Activated CD4-positive, alpha-beta T cell treated with anti-CD3 and anti-CD28 coated beads for 24 hours (primary cell): ENCODE results near the gene FOLR2.

Experiments used
- DNase-seq, 2 donors: peaks; one replicate each; pipeline ENCODE4 v3.0.0-alpha.2; 2020; ENCODE audit warnings: low read depth in 2 of 2

FOLR2 gene

DNA sequence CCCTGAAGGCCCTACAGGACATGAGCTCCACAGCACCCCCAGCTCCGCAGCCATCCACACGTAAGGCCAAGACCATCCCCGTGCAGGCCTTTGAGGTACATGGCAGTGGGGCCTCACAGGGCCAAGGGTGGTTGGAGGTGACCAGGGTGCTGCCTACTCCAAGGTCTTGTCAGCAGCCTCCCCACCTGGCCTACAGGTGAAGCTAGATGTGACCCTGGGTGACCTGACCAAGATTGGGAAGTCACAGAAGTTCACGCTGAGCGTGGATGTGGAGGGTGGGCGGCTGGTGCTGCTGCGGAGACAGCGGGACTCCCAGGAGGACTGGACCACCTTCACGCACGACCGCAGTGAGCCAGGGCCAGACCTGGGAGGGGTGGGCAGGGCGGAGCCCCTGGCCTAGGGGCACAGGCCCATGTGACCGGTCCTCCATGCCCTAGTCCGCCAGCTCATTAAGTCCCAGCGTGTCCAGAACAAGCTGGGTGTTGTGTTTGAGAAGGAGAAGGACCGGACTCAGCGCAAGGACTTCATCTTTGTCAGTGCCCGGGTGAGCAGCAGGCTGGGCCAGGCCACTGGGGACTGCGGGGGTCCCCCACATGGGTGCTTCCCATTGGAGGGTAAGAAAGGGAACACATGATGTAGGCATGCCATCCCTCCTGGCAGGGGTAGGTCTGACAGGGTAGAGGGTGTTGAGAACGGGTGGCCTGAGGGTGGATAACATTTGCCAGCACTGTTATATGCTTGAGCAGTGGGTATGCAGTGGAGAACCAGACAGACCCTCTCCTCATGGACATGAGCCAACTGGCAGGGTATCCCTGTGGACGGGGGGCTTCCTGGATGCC, 13.6 kb downstream of the FOLR2 start:
- no peak for DNase-seq

DNA sequence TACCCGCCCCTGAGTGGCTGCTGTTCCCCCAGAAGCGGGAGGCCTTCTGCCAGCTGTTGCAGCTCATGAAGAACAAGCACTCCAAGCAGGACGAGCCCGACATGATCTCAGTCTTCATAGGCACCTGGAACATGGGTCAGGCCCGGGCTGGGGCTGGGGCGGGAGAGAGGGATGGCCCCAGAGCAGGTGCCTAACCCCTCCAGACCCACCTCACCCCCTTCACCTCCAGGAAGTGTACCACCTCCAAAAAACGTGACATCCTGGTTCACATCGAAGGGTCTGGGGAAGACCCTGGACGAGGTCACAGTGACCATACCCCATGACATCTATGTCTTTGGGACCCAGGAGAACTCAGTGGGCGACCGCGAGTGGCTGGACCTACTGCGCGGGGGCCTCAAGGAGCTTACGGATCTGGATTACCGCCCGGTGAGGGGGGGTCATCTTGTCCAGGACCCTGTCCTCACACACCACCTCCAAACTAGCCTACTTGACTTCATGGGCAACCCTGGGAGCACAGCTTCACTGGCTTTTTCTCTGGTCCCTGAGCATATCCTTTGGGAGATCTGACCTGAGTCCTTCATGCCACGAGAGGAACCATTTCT, 14.3 kb downstream of the FOLR2 start:
- DNase-seq = no peak

DNA sequence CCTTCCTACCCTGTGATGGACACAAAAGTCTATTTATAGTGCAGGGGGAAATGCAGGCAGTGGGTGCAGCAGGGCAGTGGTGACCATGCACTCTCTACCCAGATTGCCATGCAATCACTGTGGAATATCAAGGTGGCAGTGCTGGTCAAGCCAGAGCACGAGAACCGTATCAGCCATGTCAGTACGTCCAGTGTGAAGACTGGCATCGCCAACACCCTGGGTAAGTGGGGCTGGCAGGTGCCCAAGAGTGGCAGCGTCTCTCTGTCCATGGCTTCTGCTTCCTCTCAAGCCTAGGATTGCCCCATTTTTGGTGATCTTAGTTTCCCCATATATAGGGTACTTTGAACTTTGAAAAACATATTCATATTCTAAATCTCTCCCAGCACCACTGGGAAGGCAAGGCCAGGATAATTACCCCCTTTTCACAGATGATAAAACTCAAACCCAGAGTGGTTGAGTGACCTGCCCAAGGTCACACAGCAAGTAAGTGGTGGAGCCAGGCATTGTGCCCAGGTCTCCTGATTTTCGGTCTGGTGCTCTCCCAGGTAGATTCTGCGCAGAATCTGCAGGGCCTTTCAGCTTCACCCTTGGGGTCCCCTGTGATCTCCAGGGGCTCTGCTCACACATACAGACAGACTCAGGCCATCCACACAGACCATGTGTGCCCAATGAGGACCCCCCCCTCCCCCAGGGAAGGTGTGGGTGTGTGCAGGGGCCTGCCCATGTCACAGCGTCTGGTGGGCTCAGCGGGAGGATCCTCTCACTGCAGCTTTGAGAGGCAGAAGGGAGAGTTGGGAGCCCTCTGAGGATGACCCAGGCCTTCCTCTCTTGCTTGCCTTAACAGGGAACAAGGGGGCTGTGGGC, 15.0 kb downstream of the FOLR2 start:
- DNase-seq = no peak

DNA sequence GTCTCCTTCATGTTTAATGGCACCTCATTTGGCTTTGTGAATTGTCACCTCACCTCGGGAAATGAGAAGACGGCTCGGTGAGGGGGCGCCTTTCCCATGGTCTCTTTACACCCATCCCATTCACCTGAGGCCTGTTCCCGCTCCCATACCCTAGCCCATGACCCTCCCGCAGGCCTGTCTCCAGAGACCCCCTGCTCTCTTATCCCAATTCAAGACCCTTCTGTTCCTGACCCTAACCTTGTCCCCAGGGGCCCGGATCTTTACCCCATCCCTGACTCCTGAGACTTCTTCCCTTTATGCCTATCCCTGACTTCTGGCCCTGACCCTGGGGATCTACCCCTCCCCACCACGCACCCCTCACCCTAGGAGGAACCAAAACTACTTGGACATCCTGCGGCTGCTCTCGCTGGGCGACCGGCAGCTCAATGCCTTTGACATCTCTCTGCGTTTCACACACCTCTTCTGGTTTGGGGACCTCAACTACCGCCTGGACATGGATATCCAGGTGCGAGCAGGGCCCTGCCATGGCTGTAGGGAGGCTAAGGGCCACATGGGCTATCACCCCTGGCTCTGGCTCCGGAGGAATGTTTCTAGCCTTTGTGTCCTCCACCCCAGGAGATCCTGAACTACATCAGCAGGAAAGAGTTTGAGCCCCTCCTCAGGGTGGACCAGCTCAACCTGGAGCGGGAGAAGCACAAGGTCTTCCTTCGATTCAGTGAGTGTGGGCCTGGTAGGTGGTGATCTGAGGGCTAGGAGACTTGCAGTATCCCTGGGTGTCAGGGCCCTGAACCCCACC, 15.9 kb downstream of the FOLR2 start:
- DNase-seq = no peak

DNA sequence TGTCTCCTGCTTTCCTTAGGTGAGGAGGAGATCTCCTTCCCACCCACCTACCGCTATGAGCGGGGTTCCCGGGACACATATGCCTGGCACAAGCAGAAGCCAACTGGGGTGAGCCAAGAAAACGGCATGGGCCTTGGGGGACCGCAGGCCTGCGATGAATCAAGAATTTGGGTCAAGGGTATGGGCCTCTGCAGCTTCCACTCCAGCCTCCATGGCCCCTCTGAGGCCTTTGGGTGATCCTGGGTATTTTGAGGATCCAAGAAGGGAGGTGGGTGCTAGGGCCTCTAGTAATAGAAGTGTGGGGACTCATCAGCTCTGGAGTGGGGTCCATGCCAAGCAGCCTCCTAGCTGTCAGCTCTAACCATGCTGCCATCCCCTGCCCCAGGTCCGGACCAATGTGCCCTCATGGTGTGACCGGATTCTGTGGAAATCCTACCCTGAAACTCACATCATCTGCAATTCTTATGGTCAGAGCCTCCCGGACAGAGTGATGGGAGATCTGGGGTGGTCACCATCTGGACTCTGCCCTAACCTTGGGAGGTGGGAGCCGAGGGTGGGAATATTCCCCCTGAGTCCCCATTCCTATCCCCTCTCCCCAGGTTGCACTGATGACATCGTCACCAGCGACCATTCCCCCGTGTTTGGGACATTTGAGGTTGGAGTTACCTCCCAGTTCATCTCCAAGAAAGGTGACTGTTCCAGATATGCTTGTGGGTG, 16.6 kb downstream of the FOLR2 start:
- no peak for DNase-seq

DNA sequence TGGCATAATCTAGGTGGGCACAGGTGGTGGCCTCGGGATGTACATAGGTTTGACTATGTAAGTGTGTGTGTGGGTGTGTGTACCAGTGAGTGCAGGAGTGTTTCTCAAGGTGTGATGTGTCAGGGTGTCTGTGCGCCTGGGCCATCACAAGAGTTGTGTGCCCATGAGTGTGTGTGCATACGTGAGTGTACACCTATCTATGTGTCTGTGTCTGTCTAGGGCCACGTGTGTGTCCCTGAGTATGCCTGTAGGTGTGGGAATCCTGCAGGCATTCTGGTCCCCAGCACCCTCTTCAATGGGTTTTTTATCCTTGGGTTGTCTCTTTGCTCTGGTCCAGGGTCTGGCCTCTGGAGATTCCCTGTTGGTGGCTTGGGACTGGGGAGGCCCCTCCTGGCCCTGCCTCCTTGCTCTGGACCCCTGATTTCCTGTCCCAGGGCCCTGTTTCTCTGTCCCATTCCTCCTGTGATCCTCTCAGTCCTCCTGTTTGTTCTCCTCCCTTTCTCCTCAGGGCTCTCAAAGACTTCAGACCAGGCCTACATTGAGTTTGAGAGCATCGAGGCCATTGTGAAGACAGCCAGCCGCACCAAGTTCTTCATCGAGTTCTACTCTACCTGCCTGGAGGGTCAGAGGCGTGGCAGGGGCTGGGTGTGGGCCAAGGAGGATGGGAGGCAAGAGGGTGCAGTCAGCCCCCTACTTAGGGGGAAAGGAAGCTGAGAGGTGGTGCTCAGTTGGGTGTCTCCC, 17.3 kb downstream of the FOLR2 start:
- DNase-seq = no peak

DNA sequence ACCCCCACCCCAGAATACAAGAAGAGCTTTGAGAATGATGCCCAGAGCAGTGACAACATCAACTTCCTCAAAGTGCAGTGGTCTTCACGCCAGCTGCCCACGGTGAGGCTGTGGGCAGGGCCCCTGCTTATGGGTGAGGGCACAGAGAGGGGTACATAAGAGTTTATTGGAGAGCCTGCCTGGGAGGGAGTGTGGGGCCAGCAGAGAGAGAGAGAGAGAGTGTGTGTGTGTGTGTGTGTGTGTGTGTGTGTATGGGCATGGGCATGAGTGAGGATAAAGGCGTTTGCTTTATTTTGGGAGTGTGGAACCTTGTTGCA, 17.9 kb downstream of the FOLR2 start:
- no peak for DNase-seq

DNA sequence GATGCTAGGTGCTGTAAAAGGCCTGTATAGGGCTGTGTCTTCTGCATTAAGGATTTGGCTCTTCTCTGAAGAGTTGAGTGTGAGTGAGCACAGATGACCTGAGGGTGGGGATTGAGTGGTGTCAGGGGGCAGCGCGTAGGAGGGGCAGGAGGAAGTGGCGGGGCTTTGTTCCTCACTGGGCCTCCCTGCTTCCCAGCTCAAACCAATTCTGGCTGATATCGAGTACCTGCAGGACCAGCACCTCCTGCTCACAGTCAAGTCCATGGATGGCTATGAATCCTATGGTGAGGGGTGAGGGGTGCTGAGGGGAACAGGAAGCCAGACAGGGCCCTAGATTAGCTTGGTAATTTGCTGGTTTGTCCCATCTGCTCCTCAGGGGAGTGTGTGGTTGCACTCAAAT, 18.3 kb downstream of the FOLR2 start:
- DNase-seq = no peak

DNA sequence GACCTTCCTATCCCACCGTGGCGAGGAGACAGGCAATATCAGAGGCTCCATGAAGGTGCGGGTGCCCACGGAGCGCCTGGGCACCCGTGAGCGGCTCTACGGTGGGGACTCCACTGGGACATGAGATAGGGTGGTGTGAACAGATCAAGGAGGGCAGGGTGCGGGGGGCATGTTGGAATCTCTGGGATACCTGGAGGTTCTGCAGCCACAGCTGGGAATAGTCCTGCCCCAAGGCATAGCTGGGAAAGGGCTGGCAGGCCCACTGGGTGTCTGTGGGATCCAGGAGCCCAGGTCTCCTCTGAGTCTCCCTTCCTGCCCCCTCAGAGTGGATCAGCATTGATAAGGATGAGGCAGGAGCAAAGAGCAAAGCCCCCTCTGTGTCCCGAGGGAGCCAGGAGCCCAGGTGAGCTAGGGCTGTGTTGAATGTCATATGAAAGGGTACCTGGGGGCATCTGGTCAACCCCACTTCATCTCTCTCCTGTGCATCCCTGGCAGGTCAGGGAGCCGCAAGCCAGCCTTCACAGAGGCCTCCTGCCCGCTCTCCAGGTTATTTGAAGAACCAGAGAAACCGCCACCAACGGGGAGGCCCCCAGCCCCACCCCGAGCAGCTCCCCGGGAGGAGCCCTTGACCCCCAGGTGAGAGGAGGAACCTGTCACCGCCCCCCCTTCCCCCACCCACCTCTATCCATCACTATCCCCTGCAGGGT, 18.9 kb downstream of the FOLR2 start:
- DNase-seq = no peak

DNA sequence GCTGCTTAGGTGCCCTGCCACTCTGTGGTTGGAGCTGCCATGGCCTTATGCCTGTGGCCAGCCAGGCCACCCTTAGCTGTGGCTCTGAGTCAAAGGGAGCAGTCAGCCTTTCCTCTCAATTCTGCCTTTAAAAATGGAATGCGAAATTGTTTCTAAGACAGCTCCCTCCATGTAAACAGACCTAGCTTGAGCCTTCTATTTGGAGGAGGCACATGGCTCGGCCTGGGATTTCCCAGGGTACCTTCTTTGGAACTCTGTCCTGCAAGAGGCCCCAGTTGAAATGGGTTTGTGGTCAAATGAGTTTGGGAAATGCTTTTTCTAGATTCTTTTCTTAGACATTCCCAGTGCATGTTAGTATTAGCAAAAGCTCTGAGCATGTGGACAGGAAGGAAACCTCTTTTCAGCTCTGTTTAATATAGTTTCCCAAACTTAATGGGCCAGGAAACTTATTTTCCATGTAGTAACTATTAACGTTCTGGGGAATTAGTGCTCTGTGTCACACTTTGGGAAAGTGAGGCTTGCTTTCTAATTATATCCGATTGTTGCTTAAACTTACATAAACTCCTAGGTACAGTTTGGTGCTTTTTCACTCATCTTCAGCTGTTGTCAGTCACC, 19.6 kb downstream of the FOLR2 start:
- DNase-seq = no peak

DNA sequence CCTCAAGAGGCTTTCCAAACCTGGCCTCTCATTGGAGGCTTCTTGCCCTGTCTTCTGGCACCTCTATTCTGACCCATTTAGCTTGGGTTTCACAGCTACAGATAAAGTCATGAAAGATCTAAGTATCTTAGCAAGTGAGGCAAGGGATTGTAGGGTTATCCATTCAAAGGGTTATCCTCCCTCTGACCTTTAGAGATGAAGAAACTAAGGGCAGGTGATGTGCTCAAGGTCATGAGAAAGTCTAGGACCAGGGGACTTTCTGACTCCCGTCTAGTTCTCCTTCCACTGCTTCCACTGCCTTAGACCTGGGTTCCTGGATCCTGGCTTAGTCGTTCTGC, 20.1 kb downstream of the FOLR2 start:
- no peak for DNase-seq

DNA sequence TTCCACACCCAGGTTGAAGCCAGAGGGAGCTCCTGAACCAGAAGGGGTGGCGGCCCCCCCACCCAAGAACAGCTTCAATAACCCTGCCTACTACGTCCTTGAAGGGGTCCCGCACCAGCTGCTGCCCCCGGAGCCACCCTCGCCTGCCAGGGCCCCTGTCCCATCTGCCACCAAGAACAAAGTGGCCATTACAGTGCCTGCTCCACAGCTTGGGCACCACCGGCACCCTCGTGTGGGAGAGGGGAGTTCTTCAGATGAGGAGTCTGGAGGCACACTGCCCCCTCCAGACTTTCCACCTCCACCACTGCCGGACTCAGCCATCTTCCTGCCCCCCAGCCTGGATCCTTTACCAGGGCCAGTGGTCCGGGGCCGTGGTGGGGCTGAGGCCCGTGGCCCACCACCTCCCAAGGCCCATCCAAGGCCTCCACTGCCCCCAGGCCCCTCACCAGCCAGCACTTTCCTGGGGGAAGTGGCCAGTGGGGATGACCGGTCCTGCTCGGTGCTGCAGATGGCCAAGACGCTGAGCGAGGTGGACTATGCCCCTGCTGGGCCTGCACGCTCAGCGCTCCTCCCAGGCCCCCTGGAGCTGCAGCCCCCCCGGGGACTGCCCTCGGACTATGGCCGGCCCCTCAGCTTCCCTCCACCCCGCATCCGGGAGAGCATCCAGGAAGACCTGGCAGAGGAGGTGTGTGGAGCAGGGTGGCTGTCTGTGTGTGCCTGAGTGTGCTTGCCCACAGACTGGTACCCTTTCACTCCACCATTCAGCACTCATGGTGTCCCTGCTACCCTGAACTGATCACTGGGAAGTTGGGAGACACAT, 20.7 kb downstream of the FOLR2 start:
- no peak for DNase-seq

DNA sequence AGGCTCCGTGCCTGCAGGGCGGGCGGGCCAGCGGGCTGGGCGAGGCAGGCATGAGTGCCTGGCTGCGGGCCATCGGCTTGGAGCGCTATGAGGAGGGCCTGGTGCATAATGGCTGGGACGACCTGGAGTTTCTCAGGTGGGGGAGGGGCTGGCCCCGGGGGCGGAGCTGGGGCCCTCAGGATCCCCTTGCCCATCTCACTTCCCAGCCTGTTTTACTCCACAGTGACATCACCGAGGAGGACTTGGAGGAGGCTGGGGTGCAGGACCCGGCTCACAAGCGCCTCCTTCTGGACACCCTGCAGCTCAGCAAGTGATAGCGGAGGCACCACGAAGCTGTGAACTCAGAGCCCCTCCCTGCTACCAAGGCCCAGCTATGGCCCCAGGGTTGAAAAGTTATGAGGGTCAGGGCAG, 21.5 kb downstream of the FOLR2 start:
- no peak for DNase-seq

DNA sequence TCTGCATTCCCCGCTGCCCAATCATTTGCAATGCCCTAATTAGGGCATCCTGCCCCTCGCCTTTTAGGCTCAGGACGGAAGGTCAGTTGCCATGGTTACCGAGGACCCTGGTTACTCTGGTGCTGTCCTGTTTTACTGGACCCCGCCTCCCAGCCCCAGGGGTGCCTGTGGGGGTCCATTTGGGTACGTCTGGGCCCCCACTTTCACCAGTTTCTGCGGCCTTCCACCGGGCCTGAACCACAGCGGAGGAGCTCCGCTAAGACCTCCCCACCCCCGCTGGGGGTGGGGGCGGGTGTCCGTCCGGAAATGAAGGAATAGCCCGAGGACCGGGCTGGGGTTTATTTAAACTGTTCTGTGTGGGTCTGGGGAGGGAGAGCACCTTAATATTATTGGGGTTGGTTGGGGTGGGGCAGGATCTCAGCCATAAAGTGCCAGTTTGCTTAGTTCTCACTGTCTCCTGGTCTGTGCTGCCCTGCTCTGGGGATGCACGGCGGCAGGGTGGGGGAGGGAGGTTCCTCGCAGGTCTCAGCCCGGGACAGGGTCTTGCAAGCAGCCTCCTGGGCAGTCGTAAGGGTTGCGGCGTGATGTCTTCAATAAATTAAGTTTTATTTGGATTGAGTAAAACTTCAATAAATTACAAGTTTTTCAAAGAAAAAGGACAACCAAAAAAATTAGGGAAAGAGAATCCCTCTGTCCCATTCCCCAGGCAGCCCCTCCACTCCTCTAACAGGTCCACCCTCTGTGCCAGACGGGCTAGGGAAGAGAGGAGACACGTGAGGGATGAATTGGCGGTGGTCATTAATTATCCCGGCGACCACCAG, 22.1 kb downstream of the FOLR2 start:
- no peak for DNase-seq

DNA sequence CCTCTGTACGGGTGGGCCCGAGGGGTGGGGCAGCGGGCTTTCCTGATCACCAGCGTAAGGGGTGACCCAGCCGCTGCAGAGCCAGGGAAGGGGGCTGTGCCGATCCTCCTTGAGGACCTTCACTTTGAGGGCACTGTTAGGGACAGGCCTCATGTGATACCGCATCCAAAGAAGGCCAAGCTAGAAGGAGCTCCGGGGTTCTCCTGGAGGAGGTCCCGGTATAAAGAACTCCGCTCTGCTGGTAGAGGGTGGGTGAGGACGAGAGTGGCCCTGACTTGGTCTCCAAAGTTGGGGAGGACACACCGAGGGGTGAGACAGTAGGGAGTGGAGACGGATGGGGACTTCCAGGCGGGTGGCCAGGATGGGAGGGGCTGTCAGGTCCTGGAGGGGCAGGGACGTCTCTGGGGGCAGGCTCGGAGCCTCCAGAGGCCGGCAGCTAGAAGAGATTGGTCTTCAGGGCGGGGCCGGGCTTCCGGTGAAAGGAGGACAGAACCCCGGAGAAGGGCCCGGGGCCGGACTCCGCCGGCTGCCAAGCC, 22.8 kb downstream of the FOLR2 start:
- no peak for DNase-seq

DNA sequence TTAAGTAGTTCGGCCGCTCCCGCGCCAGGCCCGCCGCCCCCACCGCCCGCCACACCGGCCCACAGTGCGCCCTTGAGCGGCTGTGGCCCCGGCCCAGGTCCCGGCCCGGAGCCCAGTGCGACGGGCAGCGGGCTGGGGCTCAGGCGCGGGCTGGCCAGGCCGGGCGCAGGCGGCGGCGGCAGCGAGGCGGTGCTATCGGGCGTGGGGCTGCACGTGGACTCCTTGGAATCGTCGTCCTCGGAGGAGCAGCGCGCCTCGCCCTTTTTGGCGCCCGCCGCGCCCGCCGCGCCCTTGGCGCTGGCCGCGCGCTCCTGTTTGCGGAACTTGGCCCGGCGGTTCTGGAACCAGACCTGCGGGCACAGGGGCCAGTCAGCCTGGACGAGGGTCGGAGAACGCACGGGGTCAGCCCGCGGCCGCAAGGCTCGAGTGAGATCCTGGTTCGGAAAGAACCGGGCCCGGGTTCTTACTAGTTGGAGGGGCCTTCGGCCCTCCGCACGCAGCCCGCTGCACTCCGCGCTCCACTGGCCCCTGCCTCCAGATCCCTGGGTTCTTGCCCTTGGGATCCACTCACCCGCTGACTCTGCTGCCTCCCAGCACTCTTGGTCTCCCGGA, 23.4 kb downstream of the FOLR2 start:
- no peak for DNase-seq
